Gastroesophageal sphincter (tissue), 4 donors: Measurements from ENCODE around the gene PODNL1. TPM values are rescaled to one million over a fixed set of nuclear protein-coding genes. Genes with fewer than 3 reads are reported as not detected.

Source experiments
- ATAC-seq: fragments of 150-250 bp; one replicate; pipeline ENCODE4 v1.9.1; 2016; ENCODE audit warnings: mild to moderate bottlenecking, moderate library complexity
- H3K27ac ChIP-seq, 4 donors: fragments of 200-600 bp; sonication (generic) in 3 of 4; 1 replicate in 3 of 4; 2 replicates in 1 of 4; pipeline ENCODE4 v1.5.1; 2016 to 2019
- H3K27me3 ChIP-seq: fragments of 200-600 bp; sonication (generic); one replicate; pipeline ENCODE4 v1.5.1; 2019
- H3K36me3 ChIP-seq, 2 donors: fragments of 200-600 bp; sonication (generic); one replicate each; pipeline ENCODE4 v1.5.1; 2019; ENCODE audit warnings: control low read depth in 1 of 2
- H3K4me1 ChIP-seq, 3 donors: fragments of 200-600 bp; sonication (generic); 1 replicate in 2 of 3; 2 replicates in 1 of 3; pipeline ENCODE4 v1.5.1; 2016 to 2019; ENCODE audit warnings: control low read depth in 2 of 3
- H3K4me3 ChIP-seq, 2 donors: fragments of 200-600 bp; sonication (generic); one replicate each; pipeline ENCODE4 v1.5.1; 2019; ENCODE audit warnings: mild to moderate bottlenecking in 1 of 2, moderate library complexity in 1 of 2
- H3K9me3 ChIP-seq, 3 donors: fragments of 200-600 bp; sonication (generic); one replicate each; pipeline ENCODE4 v1.5.1; 2017 to 2019; ENCODE audit warnings: control low read depth in 2 of 3
- CTCF ChIP-seq, 4 experiments: fragments of 200-600 bp in 2 of 4; fragments of 450-650 bp in 2 of 4; sonication (generic) in 1 of 4; IDR thresholded peaks; one replicate each; pipeline ENCODE4 v1.5.1; 2017 to 2019; ENCODE audit warnings: antibody characterized with exemption in 4 of 4, mild to moderate bottlenecking in 2 of 4, moderate library complexity in 2 of 4
- EP300 ChIP-seq: sonication (generic); formaldehyde crosslinking; IDR thresholded peaks from one replicate; pipeline ENCODE4 v1.6.1; 2017; ENCODE audit warnings: antibody characterized with exemption, mild to moderate bottlenecking
- POLR2A ChIP-seq, 2 donors: fragments of 450-650 bp; IDR thresholded peaks; one replicate each; pipeline ENCODE4 v1.6.1; 2017; ENCODE audit warnings: antibody characterized with exemption in 2 of 2, mild to moderate bottlenecking in 2 of 2, moderate library complexity in 1 of 2
- POLR2AphosphoS5 ChIP-seq: sonication (generic); formaldehyde crosslinking; IDR thresholded peaks from one replicate; pipeline ENCODE4 v1.6.1; 2017; ENCODE audit warnings: antibody characterized with exemption
- WGBS, 2 donors: methylation state at CpG; one replicate each; pipeline ENCODE4 v1.1.5; 2018; ENCODE audit warnings: low coverage in 1 of 2; 5-methylcytosine and 5-hydroxymethylcytosine counted together
- total RNA-seq, 4 donors: library from RNA; depleted of rRNA; stranded (reverse); fragments of >200 nt; gene quantifications; one replicate each; pipeline ENCODE4 v1.1.0, GENCODE V29; 2016

PODNL1 gene
- total RNA-seq, 4 donors from 2014 or later = 0.62 to 0.67 TPM; not detected in 2

- Histone ChIP-seq H3K27me3 (no peaks in the 10 kb centered on the region), H3K27ac (no peak overlapping the region), H3K9me3 (no peaks in the 10 kb centered on the region), H3K36me3 (no peaks in the 10 kb centered on the region), H3K4me1 (no peaks in the 10 kb centered on the region), H3K4me3 (no peak overlapping the region)
- no peak for TF ChIP-seq POLR2AphosphoS5
- no peak for ATAC-seq
- 97 to 100% methylated on average over 1 to 2 of the region's 2 CpGs for WGBS, 2 donors
These were observed 42.0 kb downstream of the PODNL1 start for GRCh38 chr19:13896227-13896626.

- no peak for ATAC-seq
- H3K4me1 ChIP-seq = no peaks in the 10 kb centered on the region
- WGBS, 2 donors = 79 to 84% methylated on average over 4 to 5 of the region's 5 CpGs
- no peaks in the 10 kb centered on the region for H3K9me3 ChIP-seq
- H3K4me3 ChIP-seq = no peak overlapping the region
- no peaks in the 10 kb centered on the region for H3K27me3 ChIP-seq
- H3K36me3 ChIP-seq = no peaks in the 10 kb centered on the region
- no peak overlapping the region for H3K27ac ChIP-seq
- TF ChIP-seq EP300 (no peak), POLR2A (IDR thresholded peaks at IDR 0.05) (no peak)
These were observed 43.7 kb downstream of the PODNL1 start for GRCh38 chr19:13894552-13894951.

- Histone ChIP-seq H3K27me3 (no peaks in the 10 kb centered on the region), H3K4me1 (no peaks in the 10 kb centered on the region), H3K27ac (no peak overlapping the region), H3K4me3 (no peak overlapping the region), H3K36me3 (no peaks in the 10 kb centered on the region), H3K9me3 (no peaks in the 10 kb centered on the region)
- ATAC-seq = no peak
- WGBS, 2 donors = 57 to 100% methylated on average over 1 to 7 of the region's 9 CpGs
- TF ChIP-seq EP300 (no peak), POLR2A (IDR thresholded peaks at IDR 0.05) (no peak), POLR2AphosphoS5 (no peak), CTCF (IDR thresholded peaks at IDR 0.05) (no peak)
These were observed 45.3 kb downstream of the PODNL1 start for GRCh38 chr19:13892870-13893269.

GRCh38 chr19:13890136-13890535 is 48.1 kb downstream of the PODNL1 start:
- 100% methylated on average over 1 of the region's 13 CpGs; no CpG with 5 or more reads in 1 of the 2 donors for WGBS, 2 donors
- ATAC-seq = no peak
- H3K36me3 ChIP-seq = no peaks in the 10 kb centered on the region
- no peak overlapping the region for H3K27ac ChIP-seq
- H3K4me1 ChIP-seq = no peaks in the 10 kb centered on the region
- H3K27me3 ChIP-seq = no peaks in the 10 kb centered on the region
- H3K4me3 ChIP-seq = no peak overlapping the region
- no peaks in the 10 kb centered on the region for H3K9me3 ChIP-seq
- no peak for TF ChIP-seq CTCF (IDR thresholded peaks at IDR 0.05)
- no peak for TF ChIP-seq POLR2AphosphoS5
- no peak for TF ChIP-seq POLR2A (IDR thresholded peaks at IDR 0.05)
- TF ChIP-seq EP300 = no peak

GRCh38 chr19:13888281-13888680 is 49.9 kb downstream of the PODNL1 start:
- 93% methylated on average over 3 of the region's 16 CpGs; no CpG with 5 or more reads in 1 of the 2 donors for WGBS, 2 donors
- Histone ChIP-seq H3K4me3 (no peak overlapping the region), H3K9me3 (no peaks in the 10 kb centered on the region), H3K4me1 (no peaks in the 10 kb centered on the region), H3K36me3 (no peaks in the 10 kb centered on the region), H3K27ac (no peak overlapping the region), H3K27me3 (no peaks in the 10 kb centered on the region)
- ATAC-seq = no peak
- TF ChIP-seq POLR2AphosphoS5 (no peak), CTCF (IDR thresholded peaks at IDR 0.05) (no peak), POLR2A (IDR thresholded peaks at IDR 0.05) (no peak), EP300 (no peak)

- H3K4me3 ChIP-seq = no peak overlapping the region
- H3K27ac ChIP-seq = no peak overlapping the region
- ATAC-seq = no peak
- H3K4me1 ChIP-seq = no peaks in the 10 kb centered on the region
- TF ChIP-seq POLR2A (IDR thresholded peaks at IDR 0.05) = no peak
- no peak for TF ChIP-seq EP300
- TF ChIP-seq POLR2AphosphoS5 = no peak
- no peak for TF ChIP-seq CTCF (IDR thresholded peaks at IDR 0.05)
- no peaks in the 10 kb centered on the region for H3K27me3 ChIP-seq
- H3K9me3 ChIP-seq = no peaks in the 10 kb centered on the region
- WGBS, 2 donors = 74% methylated on average over 4 of the region's 5 CpGs; no CpG with 5 or more reads in 1 of the 2 donors
- H3K36me3 ChIP-seq = no peaks in the 10 kb centered on the region
These were observed 50.7 kb downstream of the PODNL1 start for GRCh38 chr19:13887517-13887916.
